Gastrocnemius medialis (tissue), 4 donors: Measurements from ENCODE around the gene UQCR11. TPM values are rescaled to one million over a fixed set of nuclear protein-coding genes. Genes with fewer than 3 reads are reported as not detected.

ENCODE experiments used
- ATAC-seq, 2 donors: fragments of 150-250 bp; one replicate each; pipeline ENCODE4 v1.9.1; 2016
- DNase-seq, 2 donors: peaks; one replicate each; pipeline ENCODE4 v3.0.0-alpha.2; 2019
- H3K27ac ChIP-seq, 4 donors: fragments of 200-600 bp; sonication (generic); 1 replicate in 1 of 4; 2 replicates in 3 of 4; pipeline ENCODE4 v1.5.1; 2016 to 2018; ENCODE audit warnings: mild to moderate bottlenecking in 2 of 4, moderate library complexity in 1 of 4
- H3K27me3 ChIP-seq, 3 donors: fragments of 200-600 bp; sonication (generic) in 2 of 3; 1 replicate in 1 of 3; 2 replicates in 2 of 3; pipeline versions ENCODE4 v1.5.1 to v1.6.0; 2016 to 2019; ENCODE audit warnings: mild to moderate bottlenecking in 1 of 3, moderate library complexity in 1 of 3
- H3K36me3 ChIP-seq, 2 donors: fragments of 200-600 bp; sonication (generic) in 1 of 2; one replicate each; pipeline ENCODE4 v1.5.1; 2017 to 2018
- H3K4me1 ChIP-seq, 2 donors: fragments of 200-600 bp; sonication (generic) in 1 of 2; one replicate each; pipeline ENCODE4 v1.5.1; 2016 to 2017; ENCODE audit warnings: mild to moderate bottlenecking in 2 of 2
- H3K4me3 ChIP-seq, 4 donors: fragments of 200-600 bp; sonication (generic) in 3 of 4; 1 replicate in 1 of 4; 2 replicates in 3 of 4; pipeline ENCODE4 v1.5.1; 2016 to 2019; ENCODE audit warnings: mild to moderate bottlenecking in 2 of 4
- H3K9me3 ChIP-seq, 3 donors: fragments of 200-600 bp; sonication (generic) in 2 of 3; 1 replicate in 1 of 3; 2 replicates in 2 of 3; pipeline ENCODE4 v1.5.1; 2016 to 2019
- CTCF ChIP-seq, 5 experiments: fragments of 450-650 bp in 3 of 5; fragments of 200-600 bp in 2 of 5; sonication (generic) in 2 of 5; IDR thresholded peaks in 4 of 5; conservative IDR thresholded peaks in 1 of 5; 1 replicate in 4 of 5; 2 replicates in 1 of 5; pipeline ENCODE4 v1.5.1; 2016 to 2019; ENCODE audit warnings: antibody characterized with exemption in 5 of 5, mild to moderate bottlenecking in 3 of 5, moderate library complexity in 3 of 5
- POLR2A ChIP-seq, 2 donors: fragments of 450-650 bp; IDR thresholded peaks; one replicate each; pipeline ENCODE4 v1.6.1; 2017; ENCODE audit warnings: antibody characterized with exemption in 2 of 2, mild to moderate bottlenecking in 2 of 2, moderate library complexity in 2 of 2
- in situ Hi-C, 4 donors: fragments of 200-750 bp; cut with MboI; loops; one replicate each; pipeline versions ENCODE4 v1.15.0 to v1.8.0; 2017; ENCODE audit warnings: low sequenced_read_pairs in 4 of 4
- intact Hi-C: fragments of 100-400 bp; cut with DNase I; formaldehyde crosslinking; loops from one replicate; pipeline ENCODE4 v1.15.1; 2023; ENCODE audit warnings: low total_unique reads
- total RNA-seq, 4 donors: library from RNA; depleted of rRNA; stranded (reverse); fragments of >200 nt; gene quantifications; one replicate each; pipeline versions ENCODE4 v1.1.0 to v1.2.3, GENCODE V29; 2016

Gene UQCR11
- total RNA-seq, 4 donors from 2014 or later, result 106 to 173 (median 154) TPM

GRCh38 chr19:1627194-1627593 lies 21.9 kb upstream of the UQCR11 start:
- in situ Hi-C loops (no loop called here), intact Hi-C loops (no loop called here)
- DNase-seq (no peak), ATAC-seq (no peak)
- H3K9me3 ChIP-seq, result no peaks in the 10 kb centered on the region
- H3K27me3 ChIP-seq, result no peaks in the 10 kb centered on the region
- no peak overlapping the region for H3K27ac ChIP-seq
- no peaks in the 10 kb centered on the region for H3K4me1 ChIP-seq
- H3K36me3 ChIP-seq, result peaks cover 0 to 10% of the 10 kb centered on the region in 2 donors
- no peak overlapping the region for H3K4me3 ChIP-seq
- TF ChIP-seq CTCF (IDR thresholded peaks at IDR 0.05 in 4 of 5, conservative IDR thresholded peaks at IDR 0.05 in 1 of 5) (no peak), POLR2A (IDR thresholded peaks at IDR 0.05) (no peak)

- no peak for TF ChIP-seq POLR2A (IDR thresholded peaks at IDR 0.05)
- no peak for TF ChIP-seq CTCF (IDR thresholded peaks at IDR 0.05 in 4 of 5, conservative IDR thresholded peaks at IDR 0.05 in 1 of 5)
- no peak for ATAC-seq
- no peak overlapping the region for H3K27ac ChIP-seq
- no peak overlapping the region for H3K4me3 ChIP-seq
- no peaks in the 10 kb centered on the region for H3K9me3 ChIP-seq
- no peaks in the 10 kb centered on the region for H3K27me3 ChIP-seq
- H3K4me1 ChIP-seq, result no peaks in the 10 kb centered on the region
- H3K36me3 ChIP-seq, result peaks cover 0 to 16% of the 10 kb centered on the region in 2 donors
- no peak for DNase-seq
- in situ Hi-C loops, result no loop called here
- intact Hi-C loops, result no loop called here
Measured at GRCh38 chr19:1626417-1627010, 21.3 kb upstream of the UQCR11 start.

GRCh38 chr19:1624458-1624857 lies 19.2 kb upstream of the UQCR11 start:
- Histone ChIP-seq H3K36me3 (peaks cover 0 to 16% of the 10 kb centered on the region in 2 donors), H3K4me3 (no peak overlapping the region), H3K4me1 (no peaks in the 10 kb centered on the region), H3K27me3 (no peaks in the 10 kb centered on the region), H3K27ac (no peak overlapping the region), H3K9me3 (no peaks in the 10 kb centered on the region)
- ATAC-seq, result no peak
- TF ChIP-seq CTCF (IDR thresholded peaks at IDR 0.05 in 4 of 5, conservative IDR thresholded peaks at IDR 0.05 in 1 of 5) (peak in 4 of 5 experiments; percentile 33 to 52 (median 37)), POLR2A (IDR thresholded peaks at IDR 0.05) (no peak)
- intact Hi-C loops (no loop called here), in situ Hi-C loops (no loop called here)
- no peak for DNase-seq

GRCh38 chr19:1622541-1622940 lies 17.3 kb upstream of the UQCR11 start:
- DNase-seq (no peak), ATAC-seq (no peak)
- H3K4me3 ChIP-seq, result no peak overlapping the region
- no peaks in the 10 kb centered on the region for H3K9me3 ChIP-seq
- in situ Hi-C loops, result no loop called here
- intact Hi-C loops, result no loop called here
- no peak overlapping the region for H3K27ac ChIP-seq
- H3K36me3 ChIP-seq, result peaks cover 0 to 16% of the 10 kb centered on the region in 2 donors
- no peaks in the 10 kb centered on the region for H3K27me3 ChIP-seq
- no peaks in the 10 kb centered on the region for H3K4me1 ChIP-seq
- no peak for TF ChIP-seq POLR2A (IDR thresholded peaks at IDR 0.05)
- no peak for TF ChIP-seq CTCF (IDR thresholded peaks at IDR 0.05 in 4 of 5, conservative IDR thresholded peaks at IDR 0.05 in 1 of 5)

GRCh38 chr19:1622007-1622406 lies 16.7 kb upstream of the UQCR11 start:
- ATAC-seq, result no peak
- H3K27ac ChIP-seq, result no peak overlapping the region
- in situ Hi-C loops, result no loop called here
- H3K27me3 ChIP-seq, result no peaks in the 10 kb centered on the region
- no peak overlapping the region for H3K4me3 ChIP-seq
- intact Hi-C loops, result no loop called here
- H3K9me3 ChIP-seq, result no peaks in the 10 kb centered on the region
- H3K36me3 ChIP-seq, result peaks cover 0 to 16% of the 10 kb centered on the region in 2 donors
- no peak for DNase-seq
- TF ChIP-seq CTCF (IDR thresholded peaks at IDR 0.05 in 4 of 5, conservative IDR thresholded peaks at IDR 0.05 in 1 of 5), result no peak
- TF ChIP-seq POLR2A (IDR thresholded peaks at IDR 0.05), result no peak
- H3K4me1 ChIP-seq, result no peaks in the 10 kb centered on the region
